Ovary (tissue), 3 donors: ENCODE measurements around the gene GTF3C4.

Experiments
- CTCF ChIP-seq, 3 donors: fragments of 450-650 bp in 2 of 3; fragments of 200-600 bp in 1 of 3; IDR thresholded peaks; one replicate each; pipeline versions ENCODE4 v1.5.1 to v1.8.0; 2016 to 2022; ENCODE audit warnings: antibody characterized with exemption in 3 of 3, mild to moderate bottlenecking in 1 of 3
- EP300 ChIP-seq: sonication (generic); formaldehyde crosslinking; IDR thresholded peaks from one replicate; pipeline ENCODE4 v1.6.1; 2017; ENCODE audit warnings: antibody characterized with exemption
- POLR2A ChIP-seq: fragments of 450-650 bp; IDR thresholded peaks from one replicate; pipeline ENCODE4 v1.6.1; 2017; ENCODE audit warnings: antibody characterized with exemption, mild to moderate bottlenecking, moderate library complexity
- donor health status: DM: no; HTN: no; CAD: no.

GRCh38 chr9:132627106-132627505 lies 43.2 kb upstream of the GTF3C4 start:
- TF ChIP-seq CTCF (IDR thresholded peaks at IDR 0.05) (no peak), POLR2A (no peak), EP300 (no peak)
